Nephron (organoid): Measurements from ENCODE around the gene SLC47A2.

Source experiments
- H3K27ac Mint-ChIP-seq, 3 experiments: 2 replicates each; pipeline ENCODE4 v1.8.0; 2020; ENCODE audit warnings: mixed read lengths in 3 of 3, mild to moderate bottlenecking in 2 of 3, moderate library complexity in 1 of 3
- H3K27me3 Mint-ChIP-seq: 2 replicates; pipeline ENCODE4 v1.8.0; 2021; ENCODE audit warnings: low read depth, mild to moderate bottlenecking, moderate library complexity, mixed read lengths
- H3K36me3 Mint-ChIP-seq: 2 replicates; pipeline ENCODE4 v1.8.0; 2020; ENCODE audit warnings: low read depth, mixed read lengths
- H3K4me1 Mint-ChIP-seq: 2 replicates; pipeline ENCODE4 v1.8.0; 2020; ENCODE audit warnings: mixed read lengths
- H3K4me3 Mint-ChIP-seq, 3 experiments: 2 replicates each; pipeline ENCODE4 v1.8.0; 2020; ENCODE audit warnings: mild to moderate bottlenecking in 3 of 3, mixed read lengths in 3 of 3, moderate library complexity in 2 of 3
- H3K9me3 Mint-ChIP-seq: 2 replicates; pipeline ENCODE4 v1.8.0; 2020; ENCODE audit warnings: mixed read lengths
- CTCF ChIP-seq, 3 experiments: fragments of 200-600 bp; sonication (generic); IDR thresholded peaks; one replicate each; pipeline ENCODE4 v1.5.0; 2021; ENCODE audit warnings: antibody characterized with exemption in 3 of 3; ENCODE audit not compliant: unreplicated experiment in 3 of 3

SLC47A2 gene

GRCh38 chr17:19683117-19683516 lies 33.3 kb downstream of the SLC47A2 start:
- no peaks in the 10 kb centered on the region for H3K27me3 Mint-ChIP-seq
- no peak overlapping the region for H3K4me3 Mint-ChIP-seq
- H3K9me3 Mint-ChIP-seq: peaks cover 3% of the 10 kb centered on the region
- H3K27ac Mint-ChIP-seq: no peak overlapping the region
- peaks cover 44% of the 10 kb centered on the region for H3K36me3 Mint-ChIP-seq
- TF ChIP-seq CTCF (IDR thresholded peaks at IDR 0.05; ENCODE audit: unreplicated experiment in 3 of 3): no peak
- H3K4me1 Mint-ChIP-seq: no peaks in the 10 kb centered on the region

DNA sequence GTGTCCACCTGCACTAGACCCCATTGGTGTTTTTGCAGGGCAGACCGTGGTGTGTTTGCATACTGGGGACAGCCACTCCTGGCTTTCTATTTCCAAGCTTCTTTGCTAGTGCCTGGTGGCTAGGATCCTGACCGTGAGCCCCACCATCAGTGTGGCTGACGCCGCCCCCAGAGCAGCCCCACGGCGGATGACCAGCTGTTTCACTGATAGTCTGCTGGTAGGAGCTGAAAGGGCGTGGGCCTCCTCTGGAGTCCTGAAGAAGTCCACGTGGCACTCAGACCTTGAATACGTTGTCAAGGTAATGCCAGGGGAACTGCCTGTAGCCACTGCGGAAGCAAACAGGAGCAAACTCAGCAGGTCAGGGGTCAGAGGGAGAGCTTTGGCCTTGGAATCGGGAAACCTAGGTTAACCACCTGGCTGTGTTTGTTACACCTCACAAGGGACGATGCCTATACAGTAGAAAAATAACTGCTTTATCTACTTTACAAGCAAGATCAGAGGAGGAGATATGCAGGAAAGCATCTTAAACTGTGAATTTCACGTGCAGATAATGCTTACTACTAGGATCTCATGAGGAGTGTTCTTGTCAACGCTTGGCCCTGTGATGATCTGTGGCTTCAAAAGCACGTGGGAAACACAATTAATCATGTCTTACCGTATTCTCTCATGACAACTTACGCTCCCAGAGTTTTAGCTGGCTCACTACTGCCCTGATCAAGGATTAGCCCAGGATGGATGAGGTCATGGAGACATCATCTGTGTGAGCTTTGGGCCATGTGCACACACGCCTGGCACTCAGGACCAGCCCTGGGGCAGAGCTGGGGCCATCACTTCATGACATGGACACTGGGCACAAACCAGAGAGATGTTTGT lies 37.6 kb downstream of the SLC47A2 start:
- Mint-ChIP-seq H3K4me3 (no peak overlapping the region), H3K9me3 (no peaks in the 10 kb centered on the region), H3K4me1 (no peaks in the 10 kb centered on the region), H3K27ac (no peak overlapping the region), H3K27me3 (no peaks in the 10 kb centered on the region), H3K36me3 (peaks cover 59% of the 10 kb centered on the region)
- TF ChIP-seq CTCF (IDR thresholded peaks at IDR 0.05; ENCODE audit: unreplicated experiment in 3 of 3): no peak

GRCh38 chr17:19677736-19678379 lies 38.5 kb downstream of the SLC47A2 start:
- no peak overlapping the region for H3K27ac Mint-ChIP-seq
- H3K27me3 Mint-ChIP-seq: no peaks in the 10 kb centered on the region
- TF ChIP-seq CTCF (IDR thresholded peaks at IDR 0.05; ENCODE audit: unreplicated experiment in 3 of 3): no peak
- no peaks in the 10 kb centered on the region for H3K4me1 Mint-ChIP-seq
- no peaks in the 10 kb centered on the region for H3K9me3 Mint-ChIP-seq
- H3K36me3 Mint-ChIP-seq: peaks cover 52% of the 10 kb centered on the region
- H3K4me3 Mint-ChIP-seq: no peak overlapping the region

GRCh38 chr17:19676896-19677295 lies 39.5 kb downstream of the SLC47A2 start:
- H3K4me1 Mint-ChIP-seq: peaks cover 6% of the 10 kb centered on the region
- H3K27ac Mint-ChIP-seq: no peak overlapping the region
- H3K36me3 Mint-ChIP-seq: peaks cover 60% of the 10 kb centered on the region
- no peaks in the 10 kb centered on the region for H3K9me3 Mint-ChIP-seq
- no peaks in the 10 kb centered on the region for H3K27me3 Mint-ChIP-seq
- no peak for TF ChIP-seq CTCF (IDR thresholded peaks at IDR 0.05; ENCODE audit: unreplicated experiment in 3 of 3)
- H3K4me3 Mint-ChIP-seq: no peak overlapping the region

DNA sequence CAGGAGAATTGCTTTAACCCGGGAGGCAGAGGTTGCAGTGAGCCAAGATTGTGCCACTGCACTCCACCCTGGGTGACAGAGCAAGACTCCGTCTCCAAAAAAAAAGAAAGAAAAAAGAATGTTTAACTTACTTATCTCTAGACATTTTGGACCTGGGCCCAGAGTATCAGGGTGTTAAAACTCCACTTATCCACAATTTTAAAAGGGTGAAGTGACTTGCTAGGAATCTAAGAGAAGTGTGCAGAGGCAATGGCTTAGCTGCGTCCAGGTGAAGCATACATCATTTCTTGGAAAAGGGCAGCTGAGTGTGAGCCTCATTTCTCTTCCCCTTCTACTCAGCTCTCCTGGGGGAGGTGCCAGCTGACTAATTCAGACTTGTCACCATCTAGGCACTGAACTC lies 42.8 kb downstream of the SLC47A2 start:
- Mint-ChIP-seq H3K27me3 (no peaks in the 10 kb centered on the region), H3K36me3 (peaks cover 71% of the 10 kb centered on the region), H3K4me3 (no peak overlapping the region), H3K4me1 (peaks cover 10% of the 10 kb centered on the region), H3K9me3 (no peaks in the 10 kb centered on the region), H3K27ac (no peak overlapping the region)
- TF ChIP-seq CTCF (IDR thresholded peaks at IDR 0.05; ENCODE audit: unreplicated experiment in 3 of 3): no peak
